Mesothelial cell of epicardium (in vitro differentiated cells): ENCODE measurements around the gene TMEM179B. TPM values are rescaled to one million over a fixed set of nuclear protein-coding genes. Genes with fewer than 3 reads are reported as not detected.

Source experiments
- DNase-seq, 2 experiments: peaks; one replicate each; pipeline ENCODE4 v3.0.0; 2021; ENCODE audit warnings: low spot score in 2 of 2; ENCODE audit not compliant: unreplicated experiment in 2 of 2
- H3K27ac Mint-ChIP-seq: 2 replicates; pipeline ENCODE4 v1.8.0; 2021; ENCODE audit warnings: mixed read lengths
- H3K27me3 Mint-ChIP-seq: 2 replicates; pipeline ENCODE4 v1.8.0; 2021; ENCODE audit warnings: low read depth, mixed read lengths
- H3K36me3 Mint-ChIP-seq: 2 replicates; pipeline ENCODE4 v1.8.0; 2021; ENCODE audit warnings: mixed read lengths
- H3K4me1 Mint-ChIP-seq: 2 replicates; pipeline ENCODE4 v1.8.0; 2021; ENCODE audit warnings: mixed read lengths
- H3K4me3 Mint-ChIP-seq: 2 replicates; pipeline ENCODE4 v1.8.0; 2021; ENCODE audit warnings: mild to moderate bottlenecking, moderate library complexity, mixed read lengths
- H3K9me3 Mint-ChIP-seq: 2 replicates; pipeline ENCODE4 v1.8.0; 2021; ENCODE audit warnings: mixed read lengths
- microRNA-seq: library from miRNA; unstranded; fragments of <30 nt; microRNA quantifications from one replicate; pipeline ENCODE4 v1.2.0, GENCODE V29; 2021; ENCODE audit warnings: inconsistent platforms, mixed read lengths
- total RNA-seq: library from RNA; stranded (reverse); gene quantifications from 3 replicates; pipeline ENCODE4 v1.2.1, GENCODE V29; 2021
- TF ChIP-seq, protein P1 (sequence below): fragments of 200-600 bp; sonication (generic); IDR thresholded peaks from one replicate; pipeline ENCODE4 v1.5.0; 2021; ENCODE audit warnings: antibody characterized with exemption; ENCODE audit not compliant: unreplicated experiment

Gene TMEM179B
- total RNA-seq, 1 donor from 2014 or later = 33.9 TPM

DNA sequence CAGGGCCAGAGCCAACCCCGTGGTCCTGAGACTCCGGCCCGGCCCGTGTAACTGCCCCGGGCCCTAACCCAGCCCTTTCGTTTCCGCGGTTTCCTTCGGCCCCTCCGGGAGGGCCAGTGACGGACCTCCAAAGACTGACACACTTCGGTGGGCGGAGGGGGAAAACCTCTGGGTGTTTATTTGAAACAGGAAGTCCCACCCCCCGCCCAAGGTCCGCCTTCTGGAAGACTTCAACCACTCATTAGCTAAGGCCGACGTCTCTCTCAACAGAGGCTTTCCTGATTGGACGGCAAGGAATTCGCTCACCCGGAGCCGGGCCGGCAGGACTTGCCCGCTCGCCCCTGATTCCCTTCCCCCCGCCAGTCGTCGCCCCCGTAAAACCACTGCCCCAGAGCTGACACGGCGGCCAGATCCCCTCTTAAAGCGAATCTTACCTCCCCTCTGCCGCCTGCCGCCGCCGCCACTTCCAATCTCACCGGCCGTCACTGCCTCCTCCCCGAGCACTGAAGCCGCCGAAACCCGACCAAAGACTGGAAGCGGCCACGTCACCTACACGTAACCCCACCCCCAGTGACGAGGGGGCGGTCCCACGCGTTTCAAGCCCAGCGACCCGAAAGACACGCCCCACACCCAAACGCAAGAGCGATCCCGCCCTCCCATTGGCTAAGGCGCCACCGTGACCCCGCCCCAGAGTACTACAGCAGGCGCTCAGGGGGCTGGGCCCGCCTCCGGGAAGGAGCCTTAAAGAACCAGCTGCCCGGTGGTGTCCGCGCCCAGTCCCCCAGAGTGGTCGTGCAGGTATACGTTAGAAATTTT, 44.5 kb downstream of the TMEM179B start, which contains the start of gene STX5:
Gene STX5 (minus strand): TSS at position 532 of the 816 bp plus-strand sequence. CDS start 808 bp downstream, outside the sequence.
- H3K4me3 Mint-ChIP-seq = peak within 1 kb of the TSS; percentile 95
- H3K36me3 Mint-ChIP-seq = peaks cover 16% of the 10 kb centered on the region
- H3K9me3 Mint-ChIP-seq = no peaks in the 10 kb centered on the region
- TF ChIP-seq, protein P1, sequence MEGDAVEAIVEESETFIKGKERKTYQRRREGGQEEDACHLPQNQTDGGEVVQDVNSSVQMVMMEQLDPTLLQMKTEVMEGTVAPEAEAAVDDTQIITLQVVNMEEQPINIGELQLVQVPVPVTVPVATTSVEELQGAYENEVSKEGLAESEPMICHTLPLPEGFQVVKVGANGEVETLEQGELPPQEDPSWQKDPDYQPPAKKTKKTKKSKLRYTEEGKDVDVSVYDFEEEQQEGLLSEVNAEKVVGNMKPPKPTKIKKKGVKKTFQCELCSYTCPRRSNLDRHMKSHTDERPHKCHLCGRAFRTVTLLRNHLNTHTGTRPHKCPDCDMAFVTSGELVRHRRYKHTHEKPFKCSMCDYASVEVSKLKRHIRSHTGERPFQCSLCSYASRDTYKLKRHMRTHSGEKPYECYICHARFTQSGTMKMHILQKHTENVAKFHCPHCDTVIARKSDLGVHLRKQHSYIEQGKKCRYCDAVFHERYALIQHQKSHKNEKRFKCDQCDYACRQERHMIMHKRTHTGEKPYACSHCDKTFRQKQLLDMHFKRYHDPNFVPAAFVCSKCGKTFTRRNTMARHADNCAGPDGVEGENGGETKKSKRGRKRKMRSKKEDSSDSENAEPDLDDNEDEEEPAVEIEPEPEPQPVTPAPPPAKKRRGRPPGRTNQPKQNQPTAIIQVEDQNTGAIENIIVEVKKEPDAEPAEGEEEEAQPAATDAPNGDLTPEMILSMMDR = no peak
- peaks cover 23% of the 10 kb centered on the region for H3K4me1 Mint-ChIP-seq
- peak within 1 kb of the TSS; percentile 100 for H3K27ac Mint-ChIP-seq
- peak; percentile 98 to 99 for DNase-seq
- H3K27me3 Mint-ChIP-seq = no peaks in the 10 kb centered on the region

DNA sequence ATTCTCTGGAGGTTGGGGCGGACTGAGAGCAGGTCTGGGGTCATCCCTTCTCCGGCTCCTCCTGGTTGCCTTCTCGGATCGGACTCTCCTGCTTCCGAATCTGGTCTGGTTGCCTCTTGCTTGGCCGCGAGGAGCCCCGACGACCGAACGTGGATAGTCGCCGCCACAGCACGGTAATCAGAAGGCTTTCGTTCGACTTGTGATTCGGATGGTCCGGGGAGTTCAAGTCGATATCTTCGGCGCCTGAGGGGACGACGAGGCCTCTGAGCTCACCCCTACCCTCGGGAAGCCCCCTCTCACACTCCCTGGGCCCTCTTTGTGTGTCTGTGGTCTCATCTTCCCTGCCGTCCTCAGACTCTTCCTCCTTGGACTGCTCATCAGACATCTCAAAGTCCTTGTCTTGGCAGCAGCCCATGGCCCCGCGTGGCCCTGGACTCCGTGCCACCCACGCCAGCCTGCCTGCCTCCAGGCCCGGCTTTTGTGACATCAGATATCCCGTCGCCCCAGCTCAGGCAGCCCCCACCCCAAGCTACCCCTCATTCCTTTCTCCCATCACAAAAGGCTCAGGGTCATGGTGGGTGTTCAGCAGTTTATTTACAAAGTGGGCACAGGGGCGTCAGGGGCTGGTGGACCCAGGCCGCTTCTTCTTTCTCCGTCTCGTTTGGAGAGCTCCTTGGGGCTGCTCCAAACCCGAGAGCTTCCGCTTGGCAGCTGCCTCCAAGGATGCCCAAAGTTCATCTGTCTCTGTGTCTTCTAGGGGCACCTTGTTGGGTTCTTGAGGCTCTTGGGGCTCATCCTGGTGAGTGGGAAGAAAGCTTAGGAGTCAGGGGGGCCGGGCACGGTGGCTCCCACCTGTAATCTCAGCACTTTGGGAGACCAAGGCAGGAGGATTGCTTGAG, 45.4 kb downstream of the TMEM179B start, which contains the start of gene TEX54:
Gene TEX54 (minus strand): TSS at position 506 of the 899 bp plus-strand sequence.
- Mint-ChIP-seq H3K27me3 (no peaks in the 10 kb centered on the region), H3K4me3 (peak within 1 kb of the TSS; percentile 95), H3K4me1 (peaks cover 23% of the 10 kb centered on the region), H3K27ac (peak within 1 kb of the TSS; percentile 100), H3K36me3 (peaks cover 11% of the 10 kb centered on the region), H3K9me3 (no peaks in the 10 kb centered on the region)
- TF ChIP-seq, protein P1 = no peak
- DNase-seq = no peak

DNA sequence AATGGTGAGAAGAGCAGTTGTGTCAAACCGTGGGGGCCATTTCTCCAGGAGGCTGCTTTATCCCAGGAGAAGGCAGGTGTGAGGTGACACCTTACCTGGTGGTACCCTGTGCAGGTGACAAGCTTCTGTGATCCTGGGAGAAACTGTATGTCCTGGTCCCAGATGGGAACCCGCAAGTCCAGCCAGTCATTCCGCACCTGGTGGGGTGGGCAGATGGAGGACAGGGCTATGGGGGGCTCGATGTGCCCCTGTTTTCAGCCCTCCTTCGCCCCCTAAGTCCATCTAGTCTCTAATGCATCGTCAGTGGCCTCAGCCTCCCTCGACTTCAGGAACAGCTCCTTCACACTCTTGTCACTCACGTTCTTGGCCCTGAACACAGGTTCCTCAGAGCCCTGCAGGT, 48.1 kb downstream of the TMEM179B start:
- TF ChIP-seq, protein P1 = no peak
- Mint-ChIP-seq H3K4me3 (no peak overlapping the region), H3K9me3 (no peaks in the 10 kb centered on the region), H3K27me3 (no peaks in the 10 kb centered on the region), H3K4me1 (peaks cover 28% of the 10 kb centered on the region), H3K27ac (no peak overlapping the region), H3K36me3 (peaks cover 10% of the 10 kb centered on the region)
- no peak for DNase-seq

DNA sequence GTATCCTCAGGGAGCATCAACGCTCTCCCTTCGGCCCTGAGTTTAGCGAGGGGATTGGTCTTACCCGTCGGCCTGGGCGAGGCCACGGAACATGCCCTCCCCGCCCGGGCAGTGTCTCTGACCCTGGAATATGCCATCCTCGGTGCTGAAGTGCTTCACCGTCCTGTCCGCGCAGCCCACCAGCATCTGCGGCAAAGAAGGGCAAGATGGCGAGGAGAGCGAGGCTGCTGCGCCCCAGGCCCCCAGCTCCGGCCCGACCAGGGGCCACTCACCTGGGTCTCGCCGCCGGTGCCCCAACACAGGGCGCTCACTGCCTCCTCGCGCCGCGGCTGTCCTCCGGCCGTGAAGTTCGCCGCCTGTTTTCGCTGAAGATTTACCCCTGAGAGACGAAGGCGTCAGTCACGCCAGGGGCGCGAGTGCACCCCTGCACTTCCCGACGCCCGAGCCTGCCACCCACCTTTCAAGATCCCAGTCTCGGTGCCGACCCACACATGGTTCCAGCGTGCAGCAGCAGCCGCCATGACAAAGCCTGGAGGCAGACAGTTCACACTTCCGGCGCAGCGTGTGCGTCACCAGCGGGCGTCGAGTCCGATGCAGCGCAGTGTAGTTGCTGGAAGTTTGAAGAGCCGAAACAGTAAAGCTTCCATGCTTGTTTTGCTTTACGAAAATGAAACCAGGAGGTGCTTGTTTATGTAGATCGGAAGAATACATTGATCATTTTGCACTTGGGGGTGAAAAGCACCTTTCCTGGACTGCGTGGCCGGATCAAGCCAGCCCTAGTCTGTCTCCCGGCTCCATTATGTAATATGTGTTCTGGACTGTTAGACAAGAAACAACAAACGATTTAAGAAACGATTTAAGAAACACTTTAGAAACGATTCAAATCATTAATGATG, 52.1 kb downstream of the TMEM179B start, which contains the start of gene WDR74:
Gene WDR74 (minus strand): TSS at position 541 of the 896 bp plus-strand sequence. CDS start 20 bp downstream, at position 521.
- H3K9me3 Mint-ChIP-seq = no peaks in the 10 kb centered on the region
- no peak within 1 kb of the TSS for H3K27ac Mint-ChIP-seq
- TF ChIP-seq, protein P1 = no peak
- no peaks in the 10 kb centered on the region for H3K27me3 Mint-ChIP-seq
- H3K4me1 Mint-ChIP-seq = peaks cover 16% of the 10 kb centered on the region
- H3K36me3 Mint-ChIP-seq = peaks cover 10% of the 10 kb centered on the region
- DNase-seq = peak; percentile 67 to 87
- no peak within 1 kb of the TSS for H3K4me3 Mint-ChIP-seq

Small RNA genes lying within 50 kb of the gene (microRNA-seq; reads per million reads assigned to microRNA genes)
- 3.5 reads per million, percentile 9 among the genes with 10 or more reads in this experiment for gene MIR6514
- not detected for gene MIR6748

Other genes starting within 250 kb of the TMEM179B start
- 456 to 481 TPM (median 480 TPM) in 3 replicates for gene AHNAK, start 240.6 kb upstream of the TMEM179B start, total RNA-seq
- 1,747 to 1,829 TPM (median 1,814 TPM) in 3 replicates for gene EEF1G, start 213.5 kb upstream of the TMEM179B start, total RNA-seq
- gene TUT1, start 195.9 kb upstream of the TMEM179B start, total RNA-seq = 23.7 to 26.0 TPM (median 24.2 TPM) in 3 replicates
- gene MTA2, start 185.5 kb upstream of the TMEM179B start, total RNA-seq = 121 to 126 TPM (median 124 TPM) in 3 replicates
- gene EML3, start 174.6 kb upstream of the TMEM179B start, total RNA-seq = 52.2 to 54.3 TPM (median 53.3 TPM) in 3 replicates
- gene ROM1, start 174.1 kb upstream of the TMEM179B start, total RNA-seq = 1.7 to 2.5 TPM (median 1.8 TPM) in 3 replicates
- gene B3GAT3, start 165.4 kb upstream of the TMEM179B start, total RNA-seq = 48.1 to 56.4 TPM (median 52.6 TPM) in 3 replicates
- 324 to 342 TPM (median 334 TPM) in 3 replicates for gene GANAB, start 140.8 kb upstream of the TMEM179B start, total RNA-seq
- gene INTS5, start 134.1 kb upstream of the TMEM179B start, total RNA-seq = 21.0 to 22.3 TPM (median 21.1 TPM) in 3 replicates
- 44.9 to 47.5 TPM (median 47.0 TPM) in 3 replicates for gene C11orf98, start 122.2 kb upstream of the TMEM179B start, total RNA-seq
- 17.1 to 20.6 TPM (median 18.7 TPM) in 3 replicates for gene CSKMT, start 122.1 kb upstream of the TMEM179B start, total RNA-seq
- 7.3 to 8.4 TPM (median 8.0 TPM) in 3 replicates for gene UQCC3, start 115.7 kb upstream of the TMEM179B start, total RNA-seq
- gene LBHD1, start 115.1 kb upstream of the TMEM179B start, total RNA-seq = 8.3 to 11.6 TPM (median 9.8 TPM) in 3 replicates
- gene UBXN1, start 108.3 kb upstream of the TMEM179B start, total RNA-seq = 112 to 119 TPM (median 118 TPM) in 3 replicates
- gene LRRN4CL, start 97.9 kb upstream of the TMEM179B start, total RNA-seq = 1.6 to 2.3 TPM (median 1.7 TPM) in 3 replicates
- 56.9 to 61.4 TPM (median 58.3 TPM) in 3 replicates for gene BSCL2, start 80.0 kb upstream of the TMEM179B start, total RNA-seq
- 0.60 to 1.5 TPM (median 0.97 TPM) in 3 replicates for gene GNG3, start 79.7 kb upstream of the TMEM179B start, total RNA-seq
- gene HNRNPUL2, start 59.9 kb upstream of the TMEM179B start, total RNA-seq = 60.3 to 62.0 TPM (median 61.5 TPM) in 3 replicates
- gene TTC9C, start 58.9 kb upstream of the TMEM179B start, total RNA-seq = 39.8 to 46.0 TPM (median 41.7 TPM) in 3 replicates
- 11.6 to 14.7 TPM (median 13.2 TPM) in 3 replicates for gene ZBTB3, start 33.2 kb upstream of the TMEM179B start, total RNA-seq
- gene POLR2G, start 25.8 kb upstream of the TMEM179B start, total RNA-seq = 84.0 to 89.2 TPM (median 85.2 TPM) in 3 replicates
- 40.2 to 42.9 TPM (median 42.8 TPM) in 3 replicates for gene TAF6L, start 16.0 kb upstream of the TMEM179B start, total RNA-seq
- 17.4 to 21.4 TPM (median 19.2 TPM) in 3 replicates for gene TMEM223, start 4.6 kb downstream of the TMEM179B start, total RNA-seq
- gene NXF1, start 18.0 kb downstream of the TMEM179B start, total RNA-seq = 108 to 111 TPM (median 110 TPM) in 3 replicates
- gene STX5, start 44.6 kb downstream of the TMEM179B start, total RNA-seq = 55.2 to 57.9 TPM (median 55.8 TPM) in 3 replicates
- gene TEX54, start 45.4 kb downstream of the TMEM179B start, total RNA-seq = not detected in 3 replicates
- gene WDR74, start 52.2 kb downstream of the TMEM179B start, total RNA-seq = 59.3 to 63.7 TPM (median 62.1 TPM) in 3 replicates
- gene SLC3A2, start 93.5 kb downstream of the TMEM179B start, total RNA-seq = 205 to 212 TPM (median 208 TPM) in 3 replicates
- gene CHRM1, start 134.0 kb downstream of the TMEM179B start, total RNA-seq = 0.09 to 0.72 TPM (median 0.11 TPM) in 3 replicates
- gene SLC22A6, start 197.6 kb downstream of the TMEM179B start, total RNA-seq = not detected in 3 replicates
- gene SLC22A8, start 228.4 kb downstream of the TMEM179B start, total RNA-seq = not detected in 3 replicates